CD4-positive, alpha-beta T cell treated with Interferon gamma for 1 hour (primary cell): ENCODE data around the gene MAPK1.
A peak's percentile ranks its signal among the peaks of the same experiment; 100 is the strongest.
"Not testable (repeated sequence)": the region's sequence is repeated elsewhere in the genome, so short reads cannot be mapped to it uniquely, and the experiment has no call there.

ENCODE experiments used
- DNase-seq: peaks from one replicate; pipeline ENCODE4 v3.0.0-alpha.2; 2020

Gene MAPK1

GRCh38 chr22:21845558-21846453 is 21.6 kb downstream of the MAPK1 start:
- DNase-seq: no peak

- DNase-seq: no peak
Measured at GRCh38 chr22:21842946-21843345, 24.5 kb downstream of the MAPK1 start.

- no peak for DNase-seq
Measured at GRCh38 chr22:21841422-21841821, 26.0 kb downstream of the MAPK1 start.

- DNase-seq: no peak
Measured at GRCh38 chr22:21840236-21840823, 27.1 kb downstream of the MAPK1 start.

- DNase-seq: no peak
Measured at GRCh38 chr22:21839765-21840140, 27.7 kb downstream of the MAPK1 start.

GRCh38 chr22:21839104-21839764 is 28.2 kb downstream of the MAPK1 start:
- not testable (repeated sequence) for DNase-seq

- no peak for DNase-seq
Measured at GRCh38 chr22:21837248-21837979, 30.0 kb downstream of the MAPK1 start.

- not testable (repeated sequence) for DNase-seq
Measured at GRCh38 chr22:21836486-21836885, 31.0 kb downstream of the MAPK1 start.

GRCh38 chr22:21835378-21835777 is 32.1 kb downstream of the MAPK1 start:
- DNase-seq: no peak

- DNase-seq: peak; percentile 37
Measured at GRCh38 chr22:21834869-21835268, 32.6 kb downstream of the MAPK1 start.

GRCh38 chr22:21832291-21833290 is 34.9 kb downstream of the MAPK1 start:
- DNase-seq: no peak

- DNase-seq: no peak
Measured at GRCh38 chr22:21829523-21829922, 37.9 kb downstream of the MAPK1 start.

GRCh38 chr22:21828268-21828638 is 39.2 kb downstream of the MAPK1 start:
- no peak for DNase-seq

- no peak for DNase-seq
Measured at GRCh38 chr22:21827628-21828267, 39.7 kb downstream of the MAPK1 start.

GRCh38 chr22:21826204-21826603 is 41.2 kb downstream of the MAPK1 start:
- DNase-seq: no peak

- not testable (repeated sequence) for DNase-seq
Measured at GRCh38 chr22:21824962-21825361, 42.5 kb downstream of the MAPK1 start.

- no peak for DNase-seq
Measured at GRCh38 chr22:21824445-21824912, 43.0 kb downstream of the MAPK1 start.

GRCh38 chr22:21823740-21824444 is 43.6 kb downstream of the MAPK1 start:
- no peak for DNase-seq

- DNase-seq: no peak
Measured at GRCh38 chr22:21819183-21819770, 48.2 kb downstream of the MAPK1 start.
